Fibroblast of the aortic adventitia (primary cell): ENCODE results near the gene CA5A. TPM values are rescaled to one million over a fixed set of nuclear protein-coding genes. Genes with fewer than 3 reads are reported as not detected.

Experiments used
- DNase-seq: peaks from one replicate; pipeline ENCODE4 v3.0.0-alpha.2; 2010; ENCODE audit warnings: low read depth
- H3K4me3 ChIP-seq: 2 replicates; pipeline ENCODE4 v1.5.1; 2011; ENCODE audit warnings: low read depth, mild to moderate bottlenecking, control low read depth, low read length, moderate library complexity
- CTCF ChIP-seq: IDR thresholded peaks from 2 replicates; pipeline ENCODE4 v1.5.1; 2011; ENCODE audit warnings: mild to moderate bottlenecking, low read length, control low read depth, inconsistent platforms; ENCODE audit not compliant: insufficient read depth
- total RNA-seq: library from RNA; depleted of rRNA; stranded (reverse); fragments of >200 nt; gene quantifications from 2 replicates; pipeline ENCODE4 v1.2.3, GENCODE V29; 2012; ENCODE audit warnings: low replicate concordance

The CA5A gene
- total RNA-seq, 1 donor, result not detected

GRCh38 chr16:87844120-87844733, 92.1 kb downstream of the CA5A start:
- DNase-seq, result no peak

DNA sequence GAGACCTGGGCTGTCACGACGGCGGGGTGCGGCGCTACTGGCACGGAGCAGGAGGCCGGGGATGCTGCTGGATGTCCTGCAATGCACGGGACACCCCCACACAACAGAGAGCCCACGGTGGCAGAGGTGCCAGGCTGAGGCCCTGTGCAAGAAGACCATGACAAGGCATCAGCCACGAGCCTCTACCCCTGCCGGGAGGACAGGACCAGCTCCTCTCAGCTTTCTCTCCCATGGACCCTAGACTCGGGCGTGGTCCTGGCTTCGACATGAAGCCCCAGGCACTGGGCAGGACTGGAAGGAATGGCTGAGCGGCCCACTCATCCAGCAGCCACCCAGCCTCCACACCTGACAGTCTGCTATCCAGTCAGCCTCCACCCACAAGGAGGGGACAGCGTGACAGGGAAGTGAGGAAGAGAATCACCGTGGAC, 92.6 kb downstream of the CA5A start:
- TF ChIP-seq CTCF, result no peak
- DNase-seq, result no peak
- H3K4me3 ChIP-seq, result no peak overlapping the region

More at GRCh38 chr16:87844120-87844733, 92.1 kb downstream of the CA5A start:
- H3K4me3 ChIP-seq, result no peak overlapping the region
- no peak for TF ChIP-seq CTCF

- no peak for DNase-seq
- no peak overlapping the region for H3K4me3 ChIP-seq
- TF ChIP-seq CTCF, result no peak
Measured at GRCh38 chr16:87842209-87842869, 94.0 kb downstream of the CA5A start.

DNA sequence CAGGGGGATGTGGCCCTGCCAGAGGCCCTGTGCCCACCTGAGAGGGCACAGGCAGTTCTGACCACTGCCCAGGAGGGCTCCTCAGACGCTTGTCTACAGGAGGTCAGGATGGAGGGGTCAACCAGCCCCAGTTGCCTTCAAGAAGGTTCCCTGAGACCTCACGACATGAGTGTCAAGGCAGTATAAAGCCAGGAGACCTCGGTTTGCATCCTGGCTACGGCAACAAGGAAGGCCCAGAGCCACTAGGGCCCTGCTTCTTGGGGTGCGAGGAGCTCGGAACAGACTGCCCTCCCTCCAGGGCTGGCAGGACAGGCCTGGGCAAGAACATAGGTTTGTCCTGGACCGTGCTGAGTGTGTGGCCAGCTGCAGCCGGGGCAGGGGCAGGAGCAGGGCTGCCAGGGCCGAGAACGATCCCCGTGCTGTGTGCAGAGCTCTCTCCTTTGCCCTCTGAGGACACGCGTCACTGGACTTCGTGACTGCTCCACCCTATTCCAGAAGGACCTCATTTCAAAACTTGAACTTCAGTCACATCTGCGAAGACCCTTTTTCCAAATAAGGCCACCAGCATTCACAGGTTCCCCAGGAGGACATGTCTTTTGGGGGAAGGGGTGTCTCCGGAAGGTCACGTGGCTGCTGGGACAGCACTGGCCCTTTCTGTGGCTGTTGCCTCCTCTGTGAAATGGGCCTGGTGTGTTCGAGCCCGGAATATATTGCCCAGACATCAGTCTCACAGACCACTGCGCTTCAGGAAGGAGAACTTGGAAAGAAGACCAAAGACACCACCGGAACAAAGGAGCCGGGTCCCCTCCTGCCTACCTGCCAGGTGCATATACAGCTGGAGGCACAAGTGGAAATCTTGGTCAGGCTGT, 94.8 kb downstream of the CA5A start:
- DNase-seq, result no peak
- H3K4me3 ChIP-seq, result no peak overlapping the region
- no peak for TF ChIP-seq CTCF

DNA sequence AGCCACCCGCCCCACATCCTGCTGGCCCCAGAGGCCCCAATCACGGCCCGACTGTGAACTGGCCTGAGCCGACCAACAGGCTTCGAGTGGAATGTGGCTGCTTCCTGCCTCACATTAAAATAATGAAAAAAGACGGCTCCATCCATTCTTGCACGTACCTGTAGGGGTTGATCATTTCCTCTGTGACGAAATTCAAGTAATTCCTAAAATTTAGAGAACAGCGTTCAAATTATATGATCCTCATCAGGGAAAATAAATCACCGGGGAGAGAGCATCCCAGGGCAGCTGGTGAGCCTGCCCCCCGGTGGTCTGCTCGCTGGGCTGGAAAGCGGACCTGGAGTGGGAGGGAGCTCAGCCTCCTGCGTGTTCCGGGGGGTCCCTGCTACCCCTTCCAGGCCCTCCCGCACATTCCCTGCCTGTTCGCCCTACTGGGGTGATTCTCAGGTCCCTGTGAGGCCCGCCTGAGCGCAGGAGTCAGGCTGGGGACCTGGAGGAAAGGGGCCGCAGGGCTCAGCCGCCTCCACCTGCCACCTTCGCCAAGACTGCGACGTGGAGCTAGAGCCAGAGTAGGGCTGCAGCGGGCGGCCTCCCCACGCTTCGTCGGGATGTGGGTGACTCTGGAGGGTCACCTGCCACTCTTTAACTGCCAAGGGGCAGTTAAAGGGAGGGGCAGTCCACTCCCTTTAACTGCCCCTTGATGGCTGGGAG, 95.9 kb downstream of the CA5A start:
- no peak overlapping the region for H3K4me3 ChIP-seq
- no peak for DNase-seq
- no peak for TF ChIP-seq CTCF

GRCh38 chr16:87839542-87840270, 96.6 kb downstream of the CA5A start:
- DNase-seq, result no peak
- no peak for TF ChIP-seq CTCF
- H3K4me3 ChIP-seq, result no peak overlapping the region
